ACC112 (cell line): ENCODE data around the gene SIPA1.

Experiments used
- H2AFZ ChIP-seq: fragments of 200-600 bp; sonication (generic); one replicate; pipeline ENCODE4 v1.6.0; 2017; ENCODE audit warnings: antibody characterized with exemption, low read length; ENCODE audit not compliant: unreplicated experiment
- H3K27ac ChIP-seq: fragments of 200-600 bp; sonication (generic); 2 replicates; pipeline ENCODE4 v1.5.1; 2014; ENCODE audit warnings: low read depth, mild to moderate bottlenecking, antibody characterized with exemption, low read length, moderate library complexity
- H3K27me3 ChIP-seq: fragments of 200-600 bp; sonication (generic); 2 replicates; pipeline ENCODE4 v1.6.1; 2014; ENCODE audit warnings: mild to moderate bottlenecking, antibody characterized with exemption, low read length, moderate library complexity, mixed read lengths; ENCODE audit not compliant: insufficient read depth
- H3K36me3 ChIP-seq: fragments of 200-600 bp; sonication (generic); 2 replicates; pipeline ENCODE4 v1.6.1; 2016; ENCODE audit warnings: mild to moderate bottlenecking, antibody characterized with exemption, low read length, moderate library complexity, mixed read lengths; ENCODE audit not compliant: insufficient read depth
- H3K4me1 ChIP-seq: fragments of 200-600 bp; sonication (generic); one replicate; pipeline ENCODE4 v1.6.1; 2016; ENCODE audit warnings: low read length, mixed read lengths; ENCODE audit not compliant: insufficient read depth, unreplicated experiment, control insufficient read depth
- H3K4me3 ChIP-seq: fragments of 200-600 bp; sonication (generic); 2 replicates; pipeline ENCODE4 v1.5.1; 2014; ENCODE audit warnings: mild to moderate bottlenecking, low read depth, low read length
- H3K79me2 ChIP-seq: fragments of 200-600 bp; sonication (generic); one replicate; pipeline ENCODE4 v1.6.0; 2016; ENCODE audit warnings: low read length; ENCODE audit not compliant: control insufficient read depth, unreplicated experiment, insufficient read depth

The SIPA1 gene

GRCh38 chr11:65617990-65618751, 19.7 kb upstream of the SIPA1 start:
- Histone ChIP-seq H3K4me3 (no peak overlapping the region), H3K79me2 (peaks cover 47% of the 10 kb centered on the region), H3K4me1 (peaks cover 14% of the 10 kb centered on the region), H3K27ac (no peak overlapping the region), H3K27me3 (no peaks in the 10 kb centered on the region), H3K36me3 (peaks cover 8% of the 10 kb centered on the region; the same call in 1 of the 2 replicates), H2AFZ (no peak overlapping the region)

- Histone ChIP-seq H2AFZ (no peak overlapping the region), H3K27me3 (no peaks in the 10 kb centered on the region), H3K4me1 (peaks cover 14% of the 10 kb centered on the region), H3K27ac (no peak overlapping the region), H3K79me2 (peaks cover 42% of the 10 kb centered on the region), H3K4me3 (no peak overlapping the region), H3K36me3 (peaks cover 8% of the 10 kb centered on the region; the same call in 1 of the 2 replicates)
Measured at GRCh38 chr11:65618763-65619162, 19.1 kb upstream of the SIPA1 start.

GRCh38 chr11:65619281-65619928, 18.5 kb upstream of the SIPA1 start:
- H3K27ac ChIP-seq, result no peak overlapping the region
- H3K36me3 ChIP-seq, result peaks cover 8% of the 10 kb centered on the region; the same call in 1 of the 2 replicates
- H3K4me3 ChIP-seq, result no peak overlapping the region
- peaks cover 14% of the 10 kb centered on the region for H3K4me1 ChIP-seq
- peaks cover 39% of the 10 kb centered on the region for H3K79me2 ChIP-seq
- no peaks in the 10 kb centered on the region for H3K27me3 ChIP-seq
- no peak overlapping the region for H2AFZ ChIP-seq

- Histone ChIP-seq H3K4me3 (no peak overlapping the region), H3K27me3 (no peaks in the 10 kb centered on the region), H3K27ac (no peak overlapping the region), H3K4me1 (peaks cover 14% of the 10 kb centered on the region), H3K79me2 (peaks cover 39% of the 10 kb centered on the region), H3K36me3 (peaks cover 8% of the 10 kb centered on the region; the same call in 1 of the 2 replicates), H2AFZ (no peak overlapping the region)
Measured at GRCh38 chr11:65620666-65621065, 17.2 kb upstream of the SIPA1 start.

- H3K27me3 ChIP-seq, result no peaks in the 10 kb centered on the region
- no peak overlapping the region for H3K4me3 ChIP-seq
- no peak overlapping the region for H3K27ac ChIP-seq
- H3K4me1 ChIP-seq, result peaks cover 14% of the 10 kb centered on the region
- H3K79me2 ChIP-seq, result peaks cover 35% of the 10 kb centered on the region
- no peak overlapping the region for H2AFZ ChIP-seq
- H3K36me3 ChIP-seq, result peaks cover 8% of the 10 kb centered on the region; the same call in 1 of the 2 replicates
Measured at GRCh38 chr11:65621460-65621859, 16.4 kb upstream of the SIPA1 start.

GRCh38 chr11:65622011-65622410, 15.9 kb upstream of the SIPA1 start:
- peaks cover 30% of the 10 kb centered on the region for H3K79me2 ChIP-seq
- H3K27ac ChIP-seq, result no peak overlapping the region
- no peak overlapping the region for H2AFZ ChIP-seq
- peaks cover 8% of the 10 kb centered on the region for H3K4me1 ChIP-seq
- H3K36me3 ChIP-seq, result peaks cover 8% of the 10 kb centered on the region; the same call in 1 of the 2 replicates
- no peaks in the 10 kb centered on the region for H3K27me3 ChIP-seq
- H3K4me3 ChIP-seq, result no peak overlapping the region

- Histone ChIP-seq H3K4me1 (no peaks in the 10 kb centered on the region), H3K4me3 (no peak overlapping the region), H3K79me2 (peaks cover 18% of the 10 kb centered on the region), H3K27ac (no peak overlapping the region), H2AFZ (no peak overlapping the region), H3K36me3 (peaks cover 8% of the 10 kb centered on the region; the same call in 1 of the 2 replicates), H3K27me3 (no peaks in the 10 kb centered on the region)
Measured at GRCh38 chr11:65623177-65623576, 14.7 kb upstream of the SIPA1 start.

GRCh38 chr11:65623852-65624616, 13.9 kb upstream of the SIPA1 start:
- peaks cover 11% of the 10 kb centered on the region; the same call in 1 of the 2 replicates for H3K36me3 ChIP-seq

GRCh38 chr11:65624931-65625627, 12.8 kb upstream of the SIPA1 start:
- no peaks in the 10 kb centered on the region for H3K79me2 ChIP-seq
- H3K27me3 ChIP-seq, result no peaks in the 10 kb centered on the region
- no peak overlapping the region for H3K27ac ChIP-seq
- H3K4me1 ChIP-seq, result no peaks in the 10 kb centered on the region
- H3K4me3 ChIP-seq, result no peak overlapping the region
- peaks cover 5% of the 10 kb centered on the region; the same call in 1 of the 2 replicates for H3K36me3 ChIP-seq
- no peak overlapping the region for H2AFZ ChIP-seq

More at GRCh38 chr11:65623852-65624616, 13.9 kb upstream of the SIPA1 start:
- H3K27me3 ChIP-seq, result no peaks in the 10 kb centered on the region
- no peak overlapping the region for H3K27ac ChIP-seq
- no peaks in the 10 kb centered on the region for H3K4me1 ChIP-seq
- no peak overlapping the region for H3K4me3 ChIP-seq
- H2AFZ ChIP-seq, result no peak overlapping the region
- H3K79me2 ChIP-seq, result peaks cover 9% of the 10 kb centered on the region
